ENCODE data around the gene CDK8. TPM values are rescaled to one million over a fixed set of nuclear protein-coding genes. Genes with fewer than 3 reads are reported as not detected.

CDK8 gene
- total and polyA plus RNA-seq, 2 donors (not counting 3 experiments of a cell fraction or from before 2014, with no cell fraction given): 12.2 to 13.3 TPM

DNA sequence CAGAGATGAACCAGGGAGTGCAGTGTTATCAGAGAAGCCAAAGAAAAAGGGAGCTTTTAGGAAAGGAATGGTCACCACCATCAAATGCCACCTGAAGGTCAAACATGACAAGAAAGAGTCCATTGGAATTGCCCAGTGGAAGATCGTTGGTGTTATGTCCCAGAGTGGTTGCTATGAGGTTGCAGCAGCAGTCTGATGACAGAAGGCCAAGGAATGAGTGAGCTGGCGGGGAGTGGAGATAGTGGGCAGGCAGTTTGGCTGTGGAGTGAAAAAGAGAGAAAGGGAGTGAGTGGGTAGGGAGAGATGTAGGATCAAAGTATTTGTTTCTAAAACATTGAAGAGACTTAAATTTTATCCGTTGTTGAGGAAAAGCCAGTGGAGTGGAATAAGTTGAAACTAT is 186.2 kb downstream of the CDK8 start:
- ChIA-PET CTCF (no interaction called here), POLR2A (no interaction called here)
- Histone ChIP-seq H3K36me3 (ENCODE audit: control insufficient read depth in 2 of 2, extremely low read depth in 1 of 2, insufficient read depth in 2 of 2, low read length in 2 of 2) (no peaks in the 10 kb centered on the region), H3K4me1 (ENCODE audit: control insufficient read depth, extremely low read depth, insufficient read depth, low read length) (no peaks in the 10 kb centered on the region), H3K9me1 (replicated peaks; ENCODE audit: control insufficient read depth, extremely low read depth, insufficient read depth, low read length) (no peaks in the 10 kb centered on the region), H3K4me2 (ENCODE audit: insufficient read depth, low read length) (no peak overlapping the region), H3K4me3 (replicated peaks in 1 of 3; ENCODE audit: insufficient read depth in 1 of 3, low read depth in 1 of 3, low read length in 3 of 3) (no peak overlapping the region), H4K20me1 (replicated peaks; ENCODE audit: control insufficient read depth, extremely low read depth, insufficient read depth, low read length) (no peaks in the 10 kb centered on the region), H3K9me3 (replicated peaks; ENCODE audit: control insufficient read depth, insufficient read depth, low read length) (no peaks in the 10 kb centered on the region), H2AFZ (ENCODE audit: low read depth, low read length) (no peak overlapping the region), H3K79me2 (ENCODE audit: control insufficient read depth, insufficient read depth, low read length) (no peaks in the 10 kb centered on the region), H3K9ac (replicated peaks; ENCODE audit: extremely low read depth, insufficient read depth, low read length) (no peak overlapping the region), H3K27ac (ENCODE audit: insufficient read depth, low read depth, low read length) (no peak overlapping the region), H3K27me3 (ENCODE audit: control insufficient read depth in 2 of 2, insufficient read depth in 2 of 2, low read length in 2 of 2) (no peaks in the 10 kb centered on the region)
- TF ChIP-seq, protein P1, sequence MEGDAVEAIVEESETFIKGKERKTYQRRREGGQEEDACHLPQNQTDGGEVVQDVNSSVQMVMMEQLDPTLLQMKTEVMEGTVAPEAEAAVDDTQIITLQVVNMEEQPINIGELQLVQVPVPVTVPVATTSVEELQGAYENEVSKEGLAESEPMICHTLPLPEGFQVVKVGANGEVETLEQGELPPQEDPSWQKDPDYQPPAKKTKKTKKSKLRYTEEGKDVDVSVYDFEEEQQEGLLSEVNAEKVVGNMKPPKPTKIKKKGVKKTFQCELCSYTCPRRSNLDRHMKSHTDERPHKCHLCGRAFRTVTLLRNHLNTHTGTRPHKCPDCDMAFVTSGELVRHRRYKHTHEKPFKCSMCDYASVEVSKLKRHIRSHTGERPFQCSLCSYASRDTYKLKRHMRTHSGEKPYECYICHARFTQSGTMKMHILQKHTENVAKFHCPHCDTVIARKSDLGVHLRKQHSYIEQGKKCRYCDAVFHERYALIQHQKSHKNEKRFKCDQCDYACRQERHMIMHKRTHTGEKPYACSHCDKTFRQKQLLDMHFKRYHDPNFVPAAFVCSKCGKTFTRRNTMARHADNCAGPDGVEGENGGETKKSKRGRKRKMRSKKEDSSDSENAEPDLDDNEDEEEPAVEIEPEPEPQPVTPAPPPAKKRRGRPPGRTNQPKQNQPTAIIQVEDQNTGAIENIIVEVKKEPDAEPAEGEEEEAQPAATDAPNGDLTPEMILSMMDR (IDR thresholded peaks at IDR 0.05; ENCODE audit: extremely low read depth in 1 of 2, insufficient read depth in 1 of 2, low read depth in 1 of 2, low read length in 2 of 2): no peak
- no peak for TF ChIP-seq POLR2A (IDR thresholded peaks at IDR 0.05; ENCODE audit: low read depth, low read length)
- TF ChIP-seq GATA2 (IDR thresholded peaks at IDR 0.05; ENCODE audit: insufficient read depth, insufficient read length, low read depth, low read length): no peak
- TF ChIP-seq MAX (IDR thresholded peaks at IDR 0.05; ENCODE audit: insufficient read depth, insufficient read length): no peak
- TF ChIP-seq POLR2AphosphoS5 (IDR thresholded peaks at IDR 0.05; ENCODE audit: insufficient read depth, low read depth, low read length): no peak
- no peak for TF ChIP-seq JUN (IDR thresholded peaks at IDR 0.05; ENCODE audit: borderline replicate concordance, insufficient read depth, insufficient read length, low read depth)
- no peak for TF ChIP-seq MYC (IDR thresholded peaks at IDR 0.05; ENCODE audit: low read depth, low read length)
- TF ChIP-seq FOS (IDR thresholded peaks at IDR 0.05; ENCODE audit: borderline replicate concordance, insufficient read depth, low read length): no peak
- no peak for TF ChIP-seq EZH2 (IDR thresholded peaks at IDR 0.05; ENCODE audit: borderline replicate concordance, low read depth, low read length, severe bottlenecking)
- FAIRE-seq (no peak), DNase-seq (ENCODE audit: low read depth, low spot score) (no peak)
- BruUV-seq (replicated peaks): no TSS peak
- intact Hi-C loops (cut with micrococcal nuclease): no loop called here
- dilution Hi-C loops (cut with MboI; ENCODE audit: extremely low pct_ligation_motif_present, low sequenced_read_pairs): no loop called here
